ENCODE data around the gene DMXL1.

DNA sequence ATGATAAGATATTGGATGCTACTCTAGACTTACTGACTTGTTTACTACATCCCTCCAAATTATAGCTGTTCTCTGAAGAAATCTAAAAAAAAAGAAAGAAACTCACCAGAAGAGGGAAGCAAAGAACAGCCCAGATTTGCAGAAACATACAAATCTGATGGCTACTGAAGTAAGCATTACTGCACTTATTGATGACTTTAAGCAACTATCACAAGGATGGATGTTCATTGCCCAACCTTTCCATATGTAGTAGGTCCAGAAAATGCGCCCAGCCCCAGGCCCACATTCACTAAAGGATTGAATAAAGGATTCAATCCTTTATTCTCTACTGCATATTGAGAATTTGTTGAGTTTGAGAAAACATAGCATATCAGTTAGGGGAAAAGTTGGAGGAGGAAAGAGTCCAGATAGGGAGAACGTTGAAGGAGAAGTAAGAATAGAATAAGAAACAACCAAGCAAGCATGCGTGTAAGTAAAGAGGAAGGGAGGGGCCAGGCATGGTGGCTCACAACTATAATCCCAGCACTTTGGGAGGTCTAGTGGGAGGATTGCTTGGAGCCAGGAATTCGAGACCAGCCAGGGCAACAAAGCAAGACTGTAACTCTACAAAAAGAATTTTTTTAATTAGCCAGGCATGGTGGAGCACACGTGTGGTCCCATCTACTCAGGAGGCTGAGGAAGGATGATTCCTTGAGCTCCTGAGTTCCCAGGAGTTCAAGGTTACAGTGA, 48.7 kb upstream of the DMXL1 start:
- TF ChIP-seq CTCF (IDR thresholded peaks at IDR 0.05): peak; percentile 42; the same call in 1 of the 2 replicates
- TF ChIP-seq POLR2AphosphoS5 (IDR thresholded peaks at IDR 0.05; ENCODE audit: low read depth, low read length): no peak
- TF ChIP-seq SIN3A (IDR thresholded peaks at IDR 0.05; ENCODE audit: borderline replicate concordance, insufficient read depth, low read depth, low read length): no peak
- TF ChIP-seq REST (IDR thresholded peaks at IDR 0.05; ENCODE audit: insufficient read depth in 1 of 2, low read depth in 2 of 2, low read length in 1 of 2): no peak

All from Panc1 (cell line).